Fibroblast of lung (primary cell): ENCODE measurements around the gene TSNAXIP1. TPM values are rescaled to one million over a fixed set of nuclear protein-coding genes. Genes with fewer than 3 reads are reported as not detected.

Source experiments
- DNase-seq, 2 donors: peaks; one replicate each; pipeline versions ENCODE4 v3.0.0 to v3.0.0-alpha.2; 2010; ENCODE audit warnings: low read depth in 2 of 2
- H2AFZ ChIP-seq: 2 replicates; pipeline ENCODE4 v1.5.1; 2012; ENCODE audit warnings: low read length, control low read depth, inconsistent platforms
- H3K27ac ChIP-seq: 2 replicates; pipeline ENCODE4 v1.5.1; 2011; ENCODE audit warnings: low read length, control low read depth; ENCODE audit not compliant: insufficient read depth
- H3K27me3 ChIP-seq: 2 replicates; pipeline ENCODE4 v1.5.1; 2011; ENCODE audit warnings: mild to moderate bottlenecking, low read length; ENCODE audit not compliant: control insufficient read depth, insufficient read depth
- H3K36me3 ChIP-seq: 2 replicates; pipeline ENCODE4 v1.5.1; 2011; ENCODE audit warnings: low read length; ENCODE audit not compliant: control insufficient read depth, insufficient read depth
- H3K4me1 ChIP-seq: 2 replicates; pipeline ENCODE4 v1.5.1; 2011; ENCODE audit warnings: low read length; ENCODE audit not compliant: control insufficient read depth, insufficient read depth; ENCODE audit errors: extremely low read depth
- H3K4me2 ChIP-seq: 2 replicates; pipeline ENCODE4 v1.5.1; 2011; ENCODE audit warnings: low read length, control low read depth; ENCODE audit not compliant: insufficient read depth; ENCODE audit errors: extremely low read depth
- H3K4me3 ChIP-seq, 4 experiments: fragments of 200-600 bp in 1 of 4; sonication (generic) in 1 of 4; replicated peaks in 1 of 4; 2 replicates each; pipeline ENCODE4 v1.5.1; 2011 to 2016; ENCODE audit warnings: low read length in 4 of 4, low read depth in 3 of 4, mild to moderate bottlenecking in 3 of 4, control low read depth in 2 of 4, inconsistent platforms in 1 of 4, mixed read lengths in 1 of 4; ENCODE audit not compliant: insufficient read depth in 1 of 4; ENCODE audit errors: control extremely low read depth in 1 of 4
- H3K79me2 ChIP-seq: 2 replicates; pipeline ENCODE4 v1.5.1; 2012; ENCODE audit warnings: mild to moderate bottlenecking, low read length, inconsistent platforms; ENCODE audit not compliant: control insufficient read depth, insufficient read depth
- H3K9ac ChIP-seq: 2 replicates; pipeline ENCODE4 v1.5.1; 2011; ENCODE audit warnings: mild to moderate bottlenecking, low read length, control low read depth; ENCODE audit not compliant: insufficient read depth
- H3K9me3 ChIP-seq: 2 replicates; pipeline ENCODE4 v1.5.1; 2012; ENCODE audit warnings: low read depth, low read length; ENCODE audit not compliant: control insufficient read depth, insufficient read depth
- H4K20me1 ChIP-seq: 2 replicates; pipeline ENCODE4 v1.5.1; 2011; ENCODE audit warnings: low read length; ENCODE audit not compliant: control insufficient read depth, insufficient read depth; ENCODE audit errors: extremely low read depth
- CTCF ChIP-seq, 2 donors: IDR thresholded peaks in 1 of 2; conservative IDR thresholded peaks in 1 of 2; 1 replicate in 1 of 2; 2 replicates in 1 of 2; pipeline ENCODE4 v1.5.1; 2011 to 2012; ENCODE audit warnings: low read length in 2 of 2, control low read depth in 1 of 2, inconsistent platforms in 1 of 2, low read depth in 1 of 2, mild to moderate bottlenecking in 1 of 2
- EZH2 ChIP-seq: IDR thresholded peaks from 2 replicates; pipeline ENCODE4 v1.5.1; 2012; ENCODE audit warnings: low read length, control low read depth, mild to moderate bottlenecking; ENCODE audit errors: missing control alignments
- polyA plus RNA-seq, 2 donors: library from polyadenylated mRNA; depleted of rRNA in 1 of 2; stranded (reverse) in 1 of 2; unstranded in 1 of 2; fragments of >200 nt; gene quantifications; 2 replicates each; pipeline ENCODE4 v1.2.1, GENCODE V29; 2011 to 2012; ENCODE audit warnings: missing spikeins in 1 of 2
- total RNA-seq: library from RNA; depleted of rRNA; stranded (reverse); fragments of >200 nt; gene quantifications from 2 replicates; pipeline ENCODE4 v1.2.1, GENCODE V29; 2014

Gene TSNAXIP1
- total and polyA plus RNA-seq, 2 donors (not counting 1 experiment from before 2014, with no cell fraction given): 0.45 to 1.2 TPM

GRCh38 chr16:67764158-67764667, 42.5 kb upstream of the TSNAXIP1 start:
- no peaks in the 10 kb centered on the region for H3K36me3 ChIP-seq
- no peaks in the 10 kb centered on the region for H3K27me3 ChIP-seq
- no peak overlapping the region for H3K9ac ChIP-seq
- no peaks in the 10 kb centered on the region for H3K79me2 ChIP-seq
- H3K27ac ChIP-seq: no peak overlapping the region
- H3K4me3 ChIP-seq: no peak overlapping the region
- TF ChIP-seq EZH2: no peak
- no peak for TF ChIP-seq CTCF (conservative IDR thresholded peaks at IDR 0.05 in 1 of 2, IDR thresholded peaks at IDR 0.05 in 1 of 2; ENCODE audit: low read depth in 1 of 2, low read length in 2 of 2)
- H3K4me1 ChIP-seq: no peaks in the 10 kb centered on the region
- no peaks in the 10 kb centered on the region for H3K9me3 ChIP-seq
- no peak overlapping the region for H3K4me2 ChIP-seq
- DNase-seq: no peak
- H4K20me1 ChIP-seq: no peaks in the 10 kb centered on the region
- H2AFZ ChIP-seq: no peak overlapping the region

- no peak overlapping the region for H3K4me3 ChIP-seq
- no peaks in the 10 kb centered on the region for H3K9me3 ChIP-seq
- H2AFZ ChIP-seq: no peak overlapping the region
- H3K27ac ChIP-seq: no peak overlapping the region
- H3K4me1 ChIP-seq: peaks cover 2% of the 10 kb centered on the region
- H3K4me2 ChIP-seq: no peak overlapping the region
- H4K20me1 ChIP-seq: no peaks in the 10 kb centered on the region
- H3K9ac ChIP-seq: no peak overlapping the region
- DNase-seq: peak in 1 of 2 donors; percentile 51
- H3K27me3 ChIP-seq: no peaks in the 10 kb centered on the region
- no peak for TF ChIP-seq CTCF (conservative IDR thresholded peaks at IDR 0.05 in 1 of 2, IDR thresholded peaks at IDR 0.05 in 1 of 2; ENCODE audit: low read depth in 1 of 2, low read length in 2 of 2)
- H3K79me2 ChIP-seq: no peaks in the 10 kb centered on the region
- no peaks in the 10 kb centered on the region for H3K36me3 ChIP-seq
Observed at GRCh38 chr16:67766291-67766690, 40.4 kb upstream of the TSNAXIP1 start.

- H3K4me1 ChIP-seq: peaks cover 2% of the 10 kb centered on the region
- no peak overlapping the region for H3K4me3 ChIP-seq
- H3K36me3 ChIP-seq: no peaks in the 10 kb centered on the region
- H3K4me2 ChIP-seq: no peak overlapping the region
- no peaks in the 10 kb centered on the region for H3K79me2 ChIP-seq
- no peak overlapping the region for H3K27ac ChIP-seq
- no peaks in the 10 kb centered on the region for H3K9me3 ChIP-seq
- TF ChIP-seq EZH2 (no peak), CTCF (conservative IDR thresholded peaks at IDR 0.05 in 1 of 2, IDR thresholded peaks at IDR 0.05 in 1 of 2; ENCODE audit: low read depth in 1 of 2, low read length in 2 of 2) (no peak)
- no peaks in the 10 kb centered on the region for H3K27me3 ChIP-seq
- H2AFZ ChIP-seq: no peak overlapping the region
- no peaks in the 10 kb centered on the region for H4K20me1 ChIP-seq
- H3K9ac ChIP-seq: no peak overlapping the region
- peak; percentile 75 to 80 for DNase-seq
Observed at GRCh38 chr16:67767953-67768352, 38.7 kb upstream of the TSNAXIP1 start.
